Muscle of arm (tissue), 12 donors: Measurements from ENCODE around the gene TNS3. TPM values are rescaled to one million over a fixed set of nuclear protein-coding genes. Genes with fewer than 3 reads are reported as not detected.
"Not testable (repeated sequence)": the region's sequence is repeated elsewhere in the genome, so short reads cannot be mapped to it uniquely, and the experiment has no call there.

ENCODE experiments used
- DNase-seq: peaks from one replicate; pipeline ENCODE4 v3.0.0-alpha.2; 2013
- polyA plus RNA-seq, 12 donors: library from polyadenylated mRNA; unstranded; fragments of 120-200 nt; gene quantifications; one replicate each; pipeline ENCODE4 v1.2.1, GENCODE V29; 2013; ENCODE audit not compliant: insufficient read length in 12 of 12

The TNS3 gene
- polyA plus RNA-seq, 12 donors = 20.0 to 58.4 (median 27.5) TPM; not detected in 1

DNA sequence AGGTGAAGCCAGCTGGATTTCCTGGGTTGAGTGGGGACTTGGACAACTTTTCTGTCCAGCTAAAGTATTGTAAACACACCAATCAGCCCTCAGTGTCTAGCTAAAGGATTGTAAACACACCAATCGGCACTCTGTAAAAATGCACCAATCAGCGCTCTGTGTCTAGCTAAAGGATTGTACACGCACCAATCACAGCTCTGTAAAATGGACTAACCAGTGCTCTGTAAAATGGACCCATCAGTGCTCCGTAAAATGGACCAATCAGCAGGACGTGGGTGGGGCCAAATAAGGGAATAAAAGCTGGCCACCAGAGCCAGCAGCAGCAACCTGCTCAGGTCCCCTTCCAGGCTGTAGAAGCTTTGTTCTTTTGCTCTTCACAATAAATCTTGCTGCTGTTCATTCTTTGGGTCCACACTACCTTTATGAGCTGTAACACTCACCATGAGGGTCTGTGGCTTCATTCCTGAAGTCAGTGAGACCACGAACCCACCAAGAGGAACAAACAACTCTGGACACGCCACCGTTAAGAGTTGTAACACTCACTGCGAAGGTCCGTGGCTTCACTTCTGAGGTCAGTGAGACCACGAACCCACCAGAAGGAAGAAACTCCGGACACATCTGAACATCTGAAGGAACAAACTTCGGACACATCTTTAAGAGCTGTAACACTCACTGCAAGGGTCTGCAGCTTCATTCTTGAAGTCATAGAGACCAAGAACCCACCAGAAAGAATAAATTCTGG lies 21.8 kb upstream of the TNS3 start:
- DNase-seq = not testable (repeated sequence)

DNA sequence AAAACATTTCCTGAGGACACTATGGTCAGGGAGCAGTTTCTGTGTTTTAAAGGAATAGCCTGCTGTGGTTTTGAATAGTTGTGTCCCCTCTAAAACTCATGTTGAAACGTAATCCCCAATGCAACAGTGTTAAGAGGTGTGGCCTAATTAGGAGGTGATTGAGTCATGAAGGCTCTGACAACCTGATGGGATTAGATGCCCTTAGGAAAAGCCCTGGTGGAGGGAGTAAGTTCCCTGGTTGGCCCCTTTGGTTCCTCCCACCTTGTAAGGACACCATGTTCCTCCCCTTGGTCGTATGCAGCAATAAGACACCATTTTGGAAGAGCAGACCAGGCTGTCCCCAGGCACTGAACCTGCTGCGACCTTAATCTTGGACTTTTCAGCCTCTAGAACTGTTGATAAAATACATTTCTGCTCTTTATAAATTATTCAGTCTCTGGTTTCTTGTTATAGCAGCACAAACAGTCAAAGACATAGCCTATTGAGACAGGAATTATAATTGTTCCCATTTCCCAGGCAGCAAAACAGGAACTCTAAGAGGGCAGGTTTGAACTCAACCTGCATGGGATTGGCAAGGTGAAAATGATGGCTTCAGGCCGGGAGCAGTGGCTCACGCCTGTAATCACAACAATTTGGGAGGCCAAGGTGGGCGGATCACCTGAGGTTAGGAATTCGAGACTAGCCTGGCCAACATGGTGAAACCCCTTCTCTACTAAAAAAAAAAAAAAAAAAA lies 20.5 kb upstream of the TNS3 start:
- DNase-seq = no peak

DNA sequence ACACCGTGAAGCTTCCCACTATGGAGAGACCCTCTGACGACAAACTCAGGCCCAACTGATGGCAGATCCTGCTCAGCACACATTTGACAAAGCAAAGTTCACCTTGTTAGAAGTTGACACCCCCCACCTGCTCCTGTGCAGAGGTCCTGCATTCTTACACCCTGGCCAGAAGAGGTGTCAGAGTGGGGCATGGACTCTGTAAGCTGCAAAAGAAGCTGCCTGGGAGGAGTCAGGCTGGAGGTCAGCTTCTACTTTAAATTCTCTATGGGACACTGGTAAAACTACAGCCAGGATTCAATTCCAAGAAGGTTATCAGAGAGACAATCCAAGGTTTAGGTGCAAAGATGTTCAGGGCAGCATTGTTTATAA lies 20.0 kb upstream of the TNS3 start:
- no peak for DNase-seq

DNA sequence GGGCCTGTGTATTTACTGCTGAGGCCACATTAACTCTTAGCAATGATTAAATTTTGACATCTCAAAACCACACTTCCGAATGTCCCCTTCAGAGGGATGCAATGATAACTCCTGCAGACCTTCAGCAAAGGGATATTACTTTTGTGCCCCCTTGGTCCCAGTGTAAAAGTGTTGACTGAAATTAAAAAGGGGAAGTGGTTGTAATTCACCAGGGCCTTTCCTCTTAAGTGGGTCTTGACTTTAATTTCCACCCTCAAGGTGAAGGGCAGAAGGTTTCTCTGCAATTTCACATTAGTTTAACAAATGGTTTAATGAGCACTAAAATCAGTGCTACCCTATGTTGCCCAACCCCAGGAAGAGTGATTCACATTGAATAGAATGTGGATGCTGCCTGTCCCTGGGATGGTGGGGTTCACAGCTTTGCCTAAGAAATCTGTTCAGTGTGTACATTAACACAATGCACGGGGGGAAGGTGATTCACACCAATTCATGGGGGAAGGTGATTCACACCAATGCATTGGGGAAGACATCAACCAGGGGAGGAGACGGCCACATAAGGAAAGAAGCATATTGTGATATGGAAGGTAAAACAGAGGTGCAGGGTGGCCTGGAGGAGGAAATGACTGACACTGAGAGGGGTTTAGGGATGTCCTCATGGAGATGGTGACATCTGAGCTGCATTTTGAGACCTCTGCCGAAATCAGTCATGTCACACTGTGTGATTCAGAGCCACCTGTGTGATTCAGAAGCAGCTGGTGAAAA lies 19.4 kb upstream of the TNS3 start:
- DNase-seq = no peak

DNA sequence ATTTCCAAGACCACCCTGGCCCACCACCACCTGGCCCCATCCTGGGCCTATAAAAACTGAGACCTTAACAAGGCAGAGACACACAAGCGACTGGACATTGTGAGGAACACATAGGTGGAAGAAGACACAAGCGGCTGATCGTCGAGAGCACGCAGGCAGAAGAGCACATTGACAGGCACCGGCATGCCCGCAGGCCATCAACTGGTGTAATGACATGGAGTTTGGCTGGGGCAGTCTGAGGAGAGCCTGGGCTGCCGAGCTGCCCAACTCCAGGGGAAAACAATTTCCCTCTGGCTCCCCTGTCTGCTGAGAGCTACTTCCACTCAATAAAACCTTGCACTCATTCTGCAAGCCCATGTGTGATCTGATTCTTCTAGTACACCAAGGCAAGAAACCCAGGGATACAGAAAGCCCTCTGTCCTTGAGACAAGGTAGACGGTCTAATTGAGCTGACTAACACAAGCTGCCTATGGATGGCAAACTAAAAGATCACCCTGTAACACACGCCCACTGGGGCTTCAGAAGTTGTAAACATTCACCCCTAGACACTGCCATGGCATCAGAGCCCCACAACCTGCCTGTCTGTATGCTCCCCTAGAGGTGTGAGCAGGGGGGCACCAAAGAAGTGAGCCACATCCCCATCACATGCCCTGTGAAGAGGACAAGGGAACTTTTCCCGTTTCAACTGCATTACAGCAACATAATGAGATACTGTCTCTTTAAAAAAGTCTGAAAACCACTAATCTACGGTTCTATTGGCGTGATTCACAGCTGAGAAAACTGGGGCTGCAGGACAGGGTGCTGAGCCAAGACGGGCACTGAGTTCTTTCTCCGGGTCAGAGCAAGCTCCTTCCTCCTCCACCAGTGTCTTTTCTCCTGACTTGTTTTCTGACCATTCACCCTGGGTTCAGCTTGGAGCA lies 18.5 kb upstream of the TNS3 start:
- no peak for DNase-seq

DNA sequence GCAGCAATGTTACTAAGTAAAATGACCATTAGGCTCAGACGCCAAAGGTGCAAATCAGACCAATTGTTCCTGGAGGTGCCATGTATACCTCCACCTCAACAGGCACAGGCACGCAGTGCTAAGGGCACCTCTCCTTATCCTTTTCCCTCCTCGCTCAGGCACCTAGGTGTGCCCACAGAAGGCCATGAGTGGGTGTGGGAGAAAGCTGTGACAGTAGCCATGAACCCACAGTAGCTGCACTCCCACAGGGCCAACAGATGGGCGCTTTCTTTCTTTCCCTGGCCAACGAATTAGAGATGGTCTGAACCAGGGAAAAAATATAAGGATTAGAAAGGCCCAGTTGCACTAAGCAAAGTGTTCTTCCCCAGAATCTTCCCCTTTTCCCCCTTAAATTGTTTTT lies 15.5 kb upstream of the TNS3 start:
- no peak for DNase-seq

DNA sequence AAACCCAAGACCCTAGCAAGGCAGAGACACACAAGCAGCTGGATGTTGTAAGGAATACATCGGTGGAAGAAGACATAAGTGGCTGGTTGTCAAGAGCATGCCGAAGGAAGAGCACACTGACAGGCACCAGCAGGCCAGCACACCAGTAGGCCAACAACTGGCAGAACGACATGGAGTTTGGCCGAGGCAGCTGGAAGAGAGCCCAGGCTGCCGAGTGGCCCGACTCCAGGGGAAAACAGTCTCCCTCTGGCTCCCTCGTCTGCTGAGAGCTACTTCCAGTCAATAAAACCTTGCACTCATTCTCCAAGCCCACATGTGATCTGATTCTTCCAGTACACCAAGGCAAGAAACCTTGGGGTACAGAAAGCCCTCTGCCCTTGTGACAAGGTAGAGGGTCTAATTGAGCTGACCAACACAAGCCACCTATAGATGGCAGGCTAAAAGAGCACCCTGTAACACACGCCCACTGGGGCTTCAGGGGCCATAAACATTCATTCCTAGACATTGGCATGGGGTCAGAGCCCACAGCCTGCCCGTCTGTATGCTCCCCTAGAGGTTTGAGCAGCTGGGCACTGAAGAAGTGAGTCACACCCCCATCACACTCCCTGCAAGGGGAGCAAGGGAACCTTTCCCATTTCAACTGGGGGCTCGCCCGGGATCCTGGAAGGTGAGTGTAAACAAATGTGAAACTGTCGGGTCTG lies 14.7 kb upstream of the TNS3 start:
- no peak for DNase-seq

DNA sequence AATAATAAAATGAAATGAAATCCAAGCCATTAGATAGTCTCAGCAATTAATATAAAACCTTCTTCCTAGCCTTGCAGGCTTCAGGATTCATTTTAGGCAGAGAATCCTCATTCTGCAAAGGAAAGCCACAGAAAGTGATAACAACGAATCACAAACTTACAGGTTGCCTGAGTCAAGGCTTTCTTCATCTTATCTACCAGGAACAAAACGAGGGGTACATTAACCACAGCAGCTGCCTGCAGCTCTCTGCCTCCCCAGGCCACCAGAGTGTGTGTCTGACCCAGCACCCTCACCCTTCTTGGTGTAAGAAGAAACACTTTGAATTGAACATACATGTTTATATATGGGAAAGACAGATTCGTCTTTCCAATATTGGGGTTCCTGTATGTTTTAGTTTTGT lies 12.5 kb upstream of the TNS3 start:
- DNase-seq = no peak

DNA sequence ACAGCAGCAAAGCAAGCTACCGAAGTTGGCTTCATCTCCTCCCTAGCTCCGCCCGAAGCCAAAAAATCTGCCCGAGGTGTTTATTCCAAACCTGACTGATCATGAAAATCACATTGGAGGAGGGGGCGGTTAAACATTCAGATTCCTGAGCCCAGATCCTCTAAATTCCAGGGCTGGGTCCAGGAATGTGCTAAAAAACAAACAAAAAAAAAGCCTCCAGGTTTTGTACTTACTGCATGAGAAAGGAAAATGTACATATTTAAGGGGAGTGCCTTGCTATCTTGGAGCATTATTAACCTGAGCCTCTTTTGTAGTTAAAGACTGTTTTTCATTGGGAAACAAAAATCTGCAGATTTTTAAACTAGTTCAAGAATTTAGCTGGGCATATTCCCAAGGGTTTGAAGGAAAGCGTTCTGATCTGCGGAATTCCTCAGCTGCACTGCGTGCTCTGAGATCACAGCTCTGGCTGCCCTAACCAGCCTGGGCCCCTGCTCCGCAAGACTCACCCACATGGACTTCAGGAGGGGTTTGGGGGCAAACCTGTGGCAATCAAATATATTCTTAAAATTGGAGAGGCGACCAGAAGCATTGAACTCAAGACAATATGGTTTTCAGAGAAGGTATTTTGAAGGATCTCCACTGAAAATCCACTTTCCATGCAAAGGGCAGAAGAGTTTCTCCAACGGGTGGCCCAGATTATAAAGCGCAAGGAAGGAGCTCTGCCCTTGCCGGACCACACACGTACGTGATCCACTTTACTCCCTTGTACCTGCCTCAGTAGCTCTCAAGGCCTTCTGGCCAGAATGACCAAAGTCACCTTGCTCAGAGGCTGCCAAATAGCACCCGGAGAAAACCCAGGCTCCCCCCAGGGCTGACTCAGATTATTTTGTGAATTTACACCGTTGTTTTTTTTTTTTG lies 10.0 kb upstream of the TNS3 start:
- DNase-seq = no peak

DNA sequence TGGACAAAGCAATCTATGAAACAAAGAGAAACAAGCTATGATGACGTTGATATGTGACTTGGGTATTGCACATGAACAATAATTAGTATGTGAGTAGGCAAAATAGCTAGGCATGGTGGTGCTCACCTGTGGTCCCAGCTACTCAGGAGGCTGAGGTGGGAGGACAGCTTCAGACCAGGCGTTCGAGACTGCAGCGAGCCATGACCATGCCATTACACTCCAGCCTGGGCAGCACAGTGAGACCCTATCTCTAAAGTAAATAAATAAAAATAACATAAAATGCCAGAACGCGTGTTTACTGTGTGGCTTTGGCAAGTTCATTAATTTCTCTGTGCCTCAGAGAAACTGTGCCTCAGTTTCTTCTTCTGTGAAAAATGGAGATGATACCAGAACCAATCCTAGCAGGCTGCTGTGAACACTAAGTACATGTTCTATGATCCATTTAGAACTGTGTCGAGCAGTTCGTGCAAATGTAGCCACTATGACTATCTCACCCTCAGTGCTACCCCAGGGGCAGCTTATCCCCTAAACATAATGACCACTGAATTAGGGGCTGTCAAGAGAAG lies 9.3 kb upstream of the TNS3 start:
- DNase-seq = no peak

DNA sequence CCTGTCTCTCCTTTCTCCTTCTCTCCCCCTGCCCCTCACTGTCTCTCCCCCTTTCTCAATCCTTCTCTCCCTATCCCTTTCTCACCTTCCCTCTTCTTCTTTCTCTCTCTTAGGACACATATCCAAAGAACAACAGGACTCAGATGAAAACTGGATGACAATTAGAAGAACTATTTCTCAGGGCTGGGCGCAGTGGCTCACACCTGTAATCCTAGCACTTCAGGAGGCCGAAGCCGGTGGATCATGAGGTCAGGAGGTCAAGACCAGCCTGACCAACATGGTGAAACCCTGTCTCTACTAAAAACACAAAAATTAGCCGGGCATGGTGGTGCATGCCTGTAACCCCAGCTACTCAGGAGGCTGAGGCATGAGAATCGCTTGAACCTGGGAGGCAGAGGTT lies 8.3 kb upstream of the TNS3 start:
- DNase-seq = not testable (repeated sequence)

DNA sequence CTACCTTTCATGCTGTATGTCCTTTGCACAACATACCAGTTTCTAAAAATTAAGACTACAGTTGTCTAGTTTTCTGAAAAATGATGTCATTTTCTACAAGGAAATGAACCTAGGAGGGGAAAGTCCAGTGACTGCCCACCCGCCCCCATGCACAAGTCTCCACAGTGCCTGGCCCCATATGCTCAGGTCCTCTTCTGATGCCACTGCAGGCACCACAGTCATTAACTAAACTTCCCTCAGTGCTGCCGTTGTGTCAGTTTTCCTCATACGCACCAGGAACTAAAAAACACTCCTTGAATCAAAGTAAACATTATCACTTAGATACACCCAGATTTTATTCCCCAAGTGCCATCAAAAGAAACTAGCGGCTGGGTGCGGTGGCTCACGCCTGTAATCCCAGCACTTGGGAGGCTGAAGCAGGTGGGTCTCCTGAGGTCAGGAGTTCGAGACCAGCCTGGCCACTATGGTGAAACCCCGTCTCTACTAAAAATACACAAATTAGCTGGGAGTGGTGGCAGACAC lies 6.9 kb upstream of the TNS3 start:
- DNase-seq = no peak

DNA sequence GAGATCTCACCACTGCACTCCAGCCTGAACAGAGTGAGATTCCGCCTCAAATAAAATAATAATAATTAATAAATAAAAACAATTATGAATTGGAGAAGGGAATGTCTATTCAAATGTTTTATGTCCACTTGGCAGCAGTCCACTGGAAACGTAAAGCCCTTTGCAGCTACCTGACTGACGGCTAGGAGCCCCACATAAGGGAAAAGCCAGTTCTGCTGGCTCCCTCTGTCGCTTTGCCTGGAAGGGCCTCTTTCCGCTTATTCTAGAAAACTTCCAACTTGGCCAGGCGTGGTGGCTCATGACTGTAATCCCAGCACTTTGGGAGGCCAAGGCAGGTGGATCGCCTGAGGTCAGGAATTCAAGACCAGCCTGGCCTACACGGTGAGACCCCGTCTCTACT lies 6.1 kb upstream of the TNS3 start:
- DNase-seq = no peak

DNA sequence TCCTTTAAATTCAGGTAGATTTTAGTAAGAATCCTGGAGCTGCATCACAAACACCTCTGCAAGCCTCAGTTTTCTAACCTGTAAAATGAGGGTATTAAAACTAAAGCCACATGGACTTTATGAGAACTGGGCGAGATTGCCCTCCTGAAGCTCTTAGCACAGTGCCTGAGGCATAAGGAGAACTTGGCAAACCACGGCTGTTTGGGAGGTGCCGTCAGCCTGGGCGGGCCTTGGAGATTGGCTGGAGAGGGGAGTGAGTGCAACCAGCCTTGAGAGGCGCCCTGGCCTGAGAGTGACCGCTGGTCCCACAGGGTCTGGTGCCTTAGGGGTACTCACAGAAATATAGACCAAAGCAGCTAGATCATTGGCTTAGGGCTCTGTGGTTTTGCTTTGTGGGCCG lies 5.4 kb upstream of the TNS3 start:
- no peak for DNase-seq

DNA sequence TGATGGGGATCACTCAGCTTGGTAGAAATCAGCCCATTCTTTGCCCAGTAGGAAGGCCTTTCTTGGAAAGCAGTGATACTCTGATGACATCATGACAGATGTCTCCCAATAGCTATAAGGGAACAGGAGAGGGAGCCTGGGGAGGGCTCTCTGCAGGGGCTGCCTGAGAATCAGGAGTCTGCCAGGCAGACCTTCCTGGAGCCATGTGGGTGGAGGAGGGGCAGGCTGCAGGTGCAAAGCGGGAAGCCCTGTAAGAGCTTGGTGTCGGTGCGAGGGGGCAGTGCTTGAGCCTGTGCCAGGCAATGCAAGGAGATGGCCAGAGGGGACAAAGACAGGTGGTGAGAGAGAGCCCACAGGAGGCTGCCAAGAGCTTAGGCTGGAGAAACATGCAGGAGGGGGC lies 5.0 kb upstream of the TNS3 start:
- DNase-seq = no peak

DNA sequence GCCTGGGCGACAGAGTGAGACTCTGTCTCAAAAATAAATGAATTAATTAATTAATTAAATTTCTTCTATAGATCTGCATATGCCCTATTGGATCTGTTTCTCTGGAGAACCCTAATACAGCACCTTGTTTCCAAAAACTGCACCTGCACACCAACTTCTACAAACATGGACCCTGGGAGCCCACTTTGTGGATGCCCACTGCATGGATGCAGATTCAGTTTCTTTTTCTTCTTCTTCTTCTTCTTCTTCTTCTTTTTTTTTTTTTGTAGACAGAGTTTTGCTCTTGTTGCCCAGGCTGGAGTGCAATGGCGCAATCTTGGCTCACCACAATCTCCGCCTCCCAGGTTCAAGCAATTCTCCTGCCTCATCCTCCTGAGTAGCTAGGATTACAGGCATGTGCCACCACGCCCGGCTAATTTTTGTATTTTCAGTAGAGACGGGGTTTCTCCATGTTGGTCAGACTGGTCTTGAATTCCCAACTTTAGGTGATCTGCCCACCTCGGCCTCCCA lies 4.3 kb upstream of the TNS3 start:
- DNase-seq = not testable (repeated sequence)

DNA sequence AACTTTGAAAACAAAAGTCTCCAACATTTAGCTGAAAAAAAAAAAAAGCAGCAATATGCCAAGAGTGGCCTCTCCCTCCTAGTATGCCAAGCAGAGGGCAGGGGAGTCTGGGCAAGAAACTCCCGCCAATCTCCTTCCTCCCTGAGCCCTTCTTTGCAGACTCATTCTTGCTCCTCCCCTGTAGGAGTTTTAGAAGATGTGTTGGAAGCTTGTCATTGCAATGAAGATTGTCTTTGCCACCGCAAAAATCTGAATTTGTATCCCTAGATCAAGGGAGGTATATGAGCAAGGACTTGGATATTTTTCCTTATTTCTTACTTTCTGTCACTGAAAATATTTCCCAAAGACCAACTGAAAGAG lies 2.6 kb upstream of the TNS3 start:
- DNase-seq = no peak

DNA sequence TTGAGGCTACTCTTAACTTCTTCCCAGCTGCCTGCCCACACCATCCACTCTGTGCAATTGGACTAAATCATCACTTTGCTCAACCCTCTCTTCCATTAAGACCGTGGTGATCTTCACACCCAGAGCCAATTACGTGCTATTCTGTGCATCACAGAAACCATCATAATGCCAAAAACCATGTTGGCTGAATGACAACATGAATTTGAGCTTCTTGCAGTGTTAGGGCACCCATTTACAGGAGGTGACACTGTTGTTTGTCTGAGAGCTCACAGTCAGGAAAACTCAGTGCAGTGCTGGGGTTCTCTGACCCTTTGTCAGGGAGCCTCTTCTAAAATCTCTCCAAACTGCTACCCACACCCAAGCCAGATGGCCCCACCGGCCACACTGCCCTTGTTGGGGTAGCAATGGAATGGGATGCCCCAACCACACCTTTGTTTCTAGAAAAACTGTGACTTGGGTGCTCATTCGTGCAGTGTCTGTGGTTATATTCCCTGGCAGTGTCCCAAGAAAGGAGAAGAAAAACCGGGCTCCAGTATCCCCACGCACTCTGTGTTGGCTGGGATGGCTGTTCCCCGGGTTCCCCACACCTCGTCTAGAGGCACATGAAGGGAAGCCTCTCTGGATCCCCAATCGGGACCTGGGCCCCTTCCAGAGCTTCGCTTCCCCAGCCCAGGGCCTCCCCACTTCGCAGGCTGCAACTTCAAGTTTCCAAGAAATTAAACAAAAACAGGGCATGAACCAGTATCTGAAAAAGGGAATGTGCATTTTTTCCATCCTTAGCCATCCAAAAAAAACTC lies 2.0 kb upstream of the TNS3 start:
- DNase-seq = no peak
